Measurements from ENCODE around the gene SOCS2.

SOCS2 gene

GRCh38 chr12:93571365-93571924 lies 1.0 kb upstream of the SOCS2 start:
- H3K4me3 ChIP-seq (ENCODE audit: low read depth, low read length) = peak overlapping the region; percentile 53
- peaks cover 0 to 7% of the 10 kb centered on the region in 2 experiments; a peak in 1 of 3 replicates for H3K36me3 ChIP-seq (ENCODE audit: control insufficient read depth in 2 of 2, insufficient read depth in 1 of 2, low read length in 2 of 2)
- no peaks in the 10 kb centered on the region for H3K9me3 ChIP-seq (ENCODE audit: control insufficient read depth, insufficient read depth, low read depth, low read length)
- CTCF ChIA-PET = interaction anchor here (5.7 kb wide), 1 partner anchor 530 kb away, joined by 60 read pairs; no protein-coding TSS in a partner anchor
- peak overlapping the region; percentile 94 for H3K27ac ChIP-seq (ENCODE audit: extremely low read depth, low read depth, low read length)
- POLR2A ChIA-PET = no interaction called here
- H3K4me1 ChIP-seq (ENCODE audit: control insufficient read depth, insufficient read depth, low read length) = no peaks in the 10 kb centered on the region
- peak; percentile 92 for TF ChIP-seq EGR2 (tag by site-specific recombination; IDR thresholded peaks at IDR 0.05; ENCODE audit: low read depth)
- TF ChIP-seq ZNF639 (tag by site-specific recombination; IDR thresholded peaks at IDR 0.05) = peak; percentile 31; the same call in 1 of the 2 replicates
- no peak for TF ChIP-seq ZNF621 (tag by site-specific recombination; IDR thresholded peaks at IDR 0.05)
- TF ChIP-seq SP3 (tag by site-specific recombination; IDR thresholded peaks at IDR 0.05) = peak; percentile 85
- 0 out of 2 replicates have a peak, but pooled peaks have one; percentile 12 for TF ChIP-seq ZSCAN30 (tag by site-specific recombination; IDR thresholded peaks at IDR 0.05)
- no peak for TF ChIP-seq ZNF747 (tag by site-specific recombination; IDR thresholded peaks at IDR 0.05)
- peak; percentile 90 for TF ChIP-seq ZFHX2 (tag by site-specific recombination; conservative IDR thresholded peaks at IDR 0.05)
- TF ChIP-seq PRDM1 (tag by site-specific recombination; IDR thresholded peaks at IDR 0.05) = peak; percentile 35; the same call in 1 of the 2 replicates
- TF ChIP-seq ZNF624 (tag by site-specific recombination; IDR thresholded peaks at IDR 0.05) = no peak
- TF ChIP-seq KLF16 (tag by site-specific recombination; IDR thresholded peaks at IDR 0.05) = peak; percentile 82
- peak; percentile 75 for TF ChIP-seq IKZF3 (tag by site-specific recombination; IDR thresholded peaks at IDR 0.05)
- no peak for TF ChIP-seq ZBTB49 (tag by site-specific recombination; IDR thresholded peaks at IDR 0.05; ENCODE audit: low read depth)
- TF ChIP-seq ZNF341 (tag by site-specific recombination; IDR thresholded peaks at IDR 0.05; ENCODE audit: low read depth) = peak; percentile 23; the same call in 1 of the 2 replicates
- TF ChIP-seq ZNF777 (tag by site-specific recombination; IDR thresholded peaks at IDR 0.05; ENCODE audit: borderline replicate concordance) = peak; percentile 63
- no peak for TF ChIP-seq PRDM2 (tag by site-specific recombination; IDR thresholded peaks at IDR 0.05; ENCODE audit: borderline replicate concordance)
- no peak for TF ChIP-seq SETDB1 (IDR thresholded peaks at IDR 0.05; ENCODE audit: insufficient read length, low read length)
- no peak for TF ChIP-seq ZNF561 (tag by site-specific recombination; IDR thresholded peaks at IDR 0.05; ENCODE audit: borderline replicate concordance)
- peak; percentile 37; the same call in 1 of the 2 replicates for TF ChIP-seq ZSCAN23 (tag by site-specific recombination; IDR thresholded peaks at IDR 0.05)
- TF ChIP-seq ZEB2 (tag by site-specific recombination; IDR thresholded peaks at IDR 0.05) = peak; percentile 64
- peak; percentile 62 for TF ChIP-seq KLF1 (tag by site-specific recombination; IDR thresholded peaks at IDR 0.05)
- no peak for TF ChIP-seq ZNF2 (tag by site-specific recombination; IDR thresholded peaks at IDR 0.05)
- peak; percentile 60; the same call in 1 of the 2 replicates for TF ChIP-seq ZXDB (tag by site-specific recombination; IDR thresholded peaks at IDR 0.05)
- TF ChIP-seq PATZ1 (tag by site-specific recombination; IDR thresholded peaks at IDR 0.05) = peak; percentile 63
- TF ChIP-seq ZNF501 (tag by site-specific recombination; IDR thresholded peaks at IDR 0.05) = no peak
